ENCODE data around the gene SOWAHB.
A peak's percentile ranks its signal among the peaks of the same experiment; 100 is the strongest.

Gene SOWAHB

GRCh38 chr4:76904646-76905190 lies 6.8 kb upstream of the SOWAHB start:
- peaks cover 4% of the 10 kb centered on the region for H3K27me3 ChIP-seq (ENCODE audit: low read depth)
- no peaks in the 10 kb centered on the region for H3K36me3 ChIP-seq (replicated peaks)
- H3K9me3 ChIP-seq, result no peaks in the 10 kb centered on the region
- no peak overlapping the region for H3K4me3 ChIP-seq
- in situ Hi-C loops (cut with MboI; ENCODE audit: low sequenced_read_pairs), result no loop called here
- no peaks in the 10 kb centered on the region for H3K4me1 ChIP-seq
- DNase-seq (ENCODE audit: low spot score in 2 of 2), result no peak

DNA sequence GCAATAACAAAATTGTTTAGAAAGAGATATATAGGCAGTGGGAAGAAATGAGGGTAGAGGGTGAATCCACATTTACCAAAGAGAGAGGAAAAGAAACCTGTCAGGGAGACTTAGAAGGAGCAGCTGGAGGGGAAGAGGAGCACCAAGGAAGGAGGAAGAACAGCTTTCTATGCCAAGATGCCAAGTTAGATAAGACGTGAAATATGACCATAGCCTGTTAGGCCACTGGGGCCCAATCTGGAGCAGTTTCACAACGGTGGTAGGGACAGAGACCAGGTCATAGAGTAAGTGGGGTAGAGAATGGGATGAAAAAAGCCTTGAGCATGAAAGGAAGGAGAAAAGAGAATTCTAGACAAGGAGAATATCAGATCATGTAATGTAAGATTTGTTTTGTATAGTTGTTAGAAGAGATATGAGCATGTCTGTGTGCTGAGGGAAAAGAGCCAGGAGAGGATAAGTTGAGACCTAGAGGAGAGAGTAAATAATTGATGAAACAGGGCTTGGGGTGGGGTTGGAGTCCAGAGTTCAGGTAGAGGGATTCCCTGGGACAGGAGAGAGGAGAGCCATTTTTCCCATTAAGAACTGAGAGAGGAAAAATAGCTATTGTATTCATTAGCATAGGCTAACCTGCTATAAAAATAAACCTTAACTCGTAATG lies 4.4 kb upstream of the SOWAHB start:
- Histone ChIP-seq H3K27me3 (ENCODE audit: low read depth) (peaks cover 9% of the 10 kb centered on the region), H3K36me3 (replicated peaks) (no peaks in the 10 kb centered on the region), H3K9me3 (no peaks in the 10 kb centered on the region), H3K4me1 (no peaks in the 10 kb centered on the region), H3K4me3 (no peak overlapping the region)
- DNase-seq (ENCODE audit: low spot score in 2 of 2), result no peak
- in situ Hi-C loops (cut with MboI; ENCODE audit: low sequenced_read_pairs), result no loop called here

DNA sequence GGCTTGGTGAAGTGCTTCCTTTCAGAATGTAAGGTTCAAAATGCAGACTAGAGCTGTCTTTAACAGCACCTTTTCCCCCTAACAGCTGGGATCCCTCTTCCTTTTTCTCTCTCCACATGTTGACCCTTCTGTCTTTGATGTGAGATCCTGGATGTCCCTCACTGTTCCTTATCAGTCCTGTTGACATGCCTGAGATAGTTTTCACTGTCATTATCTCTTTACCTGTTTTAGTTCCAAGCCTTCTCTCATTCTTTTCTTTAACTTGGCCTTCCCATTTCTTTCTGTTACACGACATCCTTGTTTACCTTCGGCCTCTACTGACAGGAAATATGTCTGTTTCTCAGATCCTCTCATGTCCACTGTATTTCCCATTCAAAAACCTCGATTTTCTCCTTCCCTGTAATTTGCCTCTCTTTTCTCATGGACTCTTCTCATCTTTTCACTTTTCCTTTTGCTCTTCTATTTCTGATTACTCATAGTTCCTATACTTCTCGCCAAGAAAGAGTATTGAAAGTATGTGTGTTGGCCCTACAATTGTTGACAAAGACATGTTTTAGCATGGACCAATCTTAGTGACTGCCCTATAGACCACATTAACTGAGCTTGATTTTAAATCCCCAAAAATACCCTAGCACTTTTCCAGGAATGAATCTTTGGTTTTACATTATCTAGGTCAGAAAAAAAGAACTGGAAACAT lies 1.2 kb upstream of the SOWAHB start:
- in situ Hi-C loops (cut with MboI; ENCODE audit: low sequenced_read_pairs), result no loop called here
- DNase-seq (ENCODE audit: low spot score in 2 of 2), result no peak
- H3K9me3 ChIP-seq, result no peaks in the 10 kb centered on the region
- peaks cover 17% of the 10 kb centered on the region for H3K27me3 ChIP-seq (ENCODE audit: low read depth)
- H3K36me3 ChIP-seq (replicated peaks), result no peaks in the 10 kb centered on the region
- H3K4me1 ChIP-seq, result no peaks in the 10 kb centered on the region
- no peak overlapping the region for H3K4me3 ChIP-seq

DNA sequence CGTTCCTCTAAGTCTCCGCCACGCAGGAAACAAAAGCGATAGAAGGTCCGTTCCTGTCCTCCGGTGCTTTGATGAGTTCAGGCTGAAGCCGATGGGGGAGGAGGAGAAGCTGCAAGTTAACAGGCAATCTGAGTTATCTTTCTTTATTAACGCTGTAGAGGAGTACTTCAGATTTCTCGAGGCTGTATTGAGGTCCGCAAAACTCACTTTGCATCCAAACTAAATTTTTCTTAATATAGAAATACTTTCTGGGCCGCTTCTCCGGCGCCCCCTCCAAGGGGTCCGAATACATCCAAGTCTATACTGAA lies 395 bp upstream of the SOWAHB start:
- Histone ChIP-seq H3K27me3 (ENCODE audit: low read depth) (peaks cover 18% of the 10 kb centered on the region), H3K4me3 (peak overlapping the region; percentile 42), H3K9me3 (no peaks in the 10 kb centered on the region), H3K36me3 (replicated peaks) (no peaks in the 10 kb centered on the region), H3K4me1 (no peaks in the 10 kb centered on the region)
- DNase-seq (ENCODE audit: low spot score in 2 of 2), result no peak
- in situ Hi-C loops (cut with MboI; ENCODE audit: low sequenced_read_pairs), result no loop called here

DNA sequence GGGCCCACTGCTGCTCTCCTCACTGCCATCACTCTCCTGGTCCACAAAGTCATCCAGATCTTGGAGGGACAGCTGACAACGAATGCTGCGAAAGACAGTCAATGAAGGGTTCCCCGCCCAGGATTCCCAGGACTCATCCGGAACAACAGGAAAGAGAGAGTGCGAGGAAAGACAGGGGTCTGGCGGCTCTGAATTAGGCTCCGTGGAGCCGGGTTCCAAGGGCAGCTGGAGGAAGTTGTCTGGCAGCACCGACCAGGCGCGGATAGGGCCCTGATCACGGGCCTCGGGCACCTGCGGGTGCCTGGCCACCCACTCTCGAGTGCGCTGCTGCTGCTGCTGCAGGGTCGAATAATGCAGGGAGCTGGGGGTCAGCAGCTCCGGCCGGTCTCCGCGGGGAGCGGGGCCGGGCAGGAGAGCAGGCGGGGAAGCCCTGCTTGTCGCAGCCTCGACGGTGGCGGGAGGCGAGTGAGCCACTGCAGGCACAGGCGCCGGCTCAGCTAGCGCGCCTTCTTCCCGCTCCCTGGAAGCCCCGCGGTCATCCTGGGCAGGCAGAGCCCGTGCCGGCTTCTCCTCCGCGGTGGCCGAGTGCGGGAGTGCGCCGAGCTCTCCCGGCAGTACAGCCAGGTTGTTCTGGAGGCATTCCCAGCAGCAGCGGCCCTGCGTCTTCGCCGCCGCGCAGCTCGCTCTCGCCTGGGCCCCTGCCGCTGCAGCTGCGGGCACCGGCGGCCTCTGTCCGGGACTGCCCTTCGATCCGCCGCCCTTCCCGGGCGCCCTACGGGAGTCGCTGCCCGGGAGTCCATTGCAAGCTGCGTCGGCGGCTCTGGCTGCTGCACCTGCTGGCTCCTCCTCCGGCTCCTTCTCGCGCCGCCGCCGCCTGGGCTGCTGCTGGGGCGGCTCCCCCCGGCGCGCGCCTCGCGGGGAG lies 1.1 kb downstream of the SOWAHB start:
- no peaks in the 10 kb centered on the region for H3K36me3 ChIP-seq (replicated peaks)
- H3K27me3 ChIP-seq (ENCODE audit: low read depth), result peaks cover 25% of the 10 kb centered on the region
- DNase-seq (ENCODE audit: low spot score in 2 of 2), result peak; percentile 16 to 52
- H3K9me3 ChIP-seq, result no peaks in the 10 kb centered on the region
- in situ Hi-C loops (cut with MboI; ENCODE audit: low sequenced_read_pairs), result no loop called here
- peak overlapping the region; percentile 42 for H3K4me3 ChIP-seq
- H3K4me1 ChIP-seq, result no peaks in the 10 kb centered on the region

GRCh38 chr4:76896048-76896447 lies 1.9 kb downstream of the SOWAHB start:
- no peak overlapping the region for H3K4me3 ChIP-seq
- H3K4me1 ChIP-seq, result no peaks in the 10 kb centered on the region
- no peak for DNase-seq (ENCODE audit: low spot score in 2 of 2)
- in situ Hi-C loops (cut with MboI; ENCODE audit: low sequenced_read_pairs), result no loop called here
- H3K27me3 ChIP-seq (ENCODE audit: low read depth), result peaks cover 29% of the 10 kb centered on the region
- no peaks in the 10 kb centered on the region for H3K9me3 ChIP-seq
- no peaks in the 10 kb centered on the region for H3K36me3 ChIP-seq (replicated peaks)

DNA sequence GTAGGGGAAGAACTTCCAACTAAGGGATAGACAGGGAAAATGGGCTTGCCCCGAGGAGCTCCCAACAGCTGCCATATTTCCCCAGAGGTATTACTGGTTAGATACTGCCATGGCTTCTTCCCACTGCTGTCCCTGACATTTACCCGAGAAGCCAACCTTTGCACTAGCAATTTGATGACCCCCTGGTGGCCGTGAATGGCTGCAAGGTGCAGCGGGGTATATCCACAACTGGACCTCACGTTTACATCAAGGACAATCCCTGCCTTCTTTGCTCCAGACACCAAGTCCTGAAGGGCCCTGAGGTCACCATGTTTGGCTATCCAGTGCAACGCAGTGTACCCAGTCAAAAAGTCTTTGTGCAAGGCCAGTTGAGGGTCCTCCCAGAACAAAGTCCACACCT lies 2.3 kb downstream of the SOWAHB start:
- H3K4me3 ChIP-seq, result no peak overlapping the region
- peaks cover 29% of the 10 kb centered on the region for H3K27me3 ChIP-seq (ENCODE audit: low read depth)
- H3K9me3 ChIP-seq, result no peaks in the 10 kb centered on the region
- in situ Hi-C loops (cut with MboI; ENCODE audit: low sequenced_read_pairs), result no loop called here
- DNase-seq (ENCODE audit: low spot score in 2 of 2), result no peak
- H3K4me1 ChIP-seq, result no peaks in the 10 kb centered on the region
- H3K36me3 ChIP-seq (replicated peaks), result no peaks in the 10 kb centered on the region

DNA sequence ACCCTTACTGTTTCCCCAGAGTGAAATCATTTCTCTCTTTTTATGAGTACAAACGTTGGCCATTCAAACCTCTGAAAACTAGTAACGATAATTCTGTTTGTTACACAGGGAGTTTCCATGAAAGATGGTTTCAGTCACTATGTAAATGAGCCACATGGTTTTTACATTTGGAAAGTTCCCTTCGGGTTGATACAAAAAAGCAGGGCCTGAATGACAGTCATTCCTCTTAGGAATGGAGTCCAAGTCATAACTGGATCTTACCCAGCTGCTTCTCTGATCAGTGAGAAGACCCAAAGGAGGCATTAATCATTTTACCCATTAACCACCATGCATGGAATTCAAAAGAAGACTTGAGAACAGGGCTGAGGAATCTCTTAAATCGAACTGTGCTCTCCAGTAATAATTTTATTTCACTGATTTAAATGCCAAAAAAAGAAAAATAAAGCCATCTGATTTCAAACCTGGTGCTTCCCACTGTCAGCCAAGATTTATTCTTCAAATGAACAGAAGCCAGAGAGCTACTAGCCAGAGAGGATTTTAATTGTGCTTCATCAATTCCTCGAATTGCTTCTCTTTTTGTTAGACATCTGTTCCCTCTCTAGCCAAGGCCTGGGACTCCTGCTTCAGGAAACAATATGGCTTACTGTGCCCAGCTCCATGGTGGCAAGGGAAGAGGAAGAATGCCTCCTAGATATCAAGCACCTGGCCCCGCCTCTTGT lies 3.2 kb downstream of the SOWAHB start:
- no peaks in the 10 kb centered on the region for H3K9me3 ChIP-seq
- no peak overlapping the region for H3K4me3 ChIP-seq
- no peaks in the 10 kb centered on the region for H3K36me3 ChIP-seq (replicated peaks)
- no peaks in the 10 kb centered on the region for H3K4me1 ChIP-seq
- in situ Hi-C loops (cut with MboI; ENCODE audit: low sequenced_read_pairs), result no loop called here
- peaks cover 24% of the 10 kb centered on the region for H3K27me3 ChIP-seq (ENCODE audit: low read depth)
- DNase-seq (ENCODE audit: low spot score in 2 of 2), result no peak

GRCh38 chr4:76892601-76893000 lies 5.3 kb downstream of the SOWAHB start:
- H3K4me3 ChIP-seq, result no peak overlapping the region
- no peak for DNase-seq (ENCODE audit: low spot score in 2 of 2)
- in situ Hi-C loops (cut with MboI; ENCODE audit: low sequenced_read_pairs), result no loop called here
- H3K27me3 ChIP-seq (ENCODE audit: low read depth), result peaks cover 19% of the 10 kb centered on the region
- H3K36me3 ChIP-seq (replicated peaks), result no peaks in the 10 kb centered on the region
- no peaks in the 10 kb centered on the region for H3K4me1 ChIP-seq
- H3K9me3 ChIP-seq, result no peaks in the 10 kb centered on the region

DNA sequence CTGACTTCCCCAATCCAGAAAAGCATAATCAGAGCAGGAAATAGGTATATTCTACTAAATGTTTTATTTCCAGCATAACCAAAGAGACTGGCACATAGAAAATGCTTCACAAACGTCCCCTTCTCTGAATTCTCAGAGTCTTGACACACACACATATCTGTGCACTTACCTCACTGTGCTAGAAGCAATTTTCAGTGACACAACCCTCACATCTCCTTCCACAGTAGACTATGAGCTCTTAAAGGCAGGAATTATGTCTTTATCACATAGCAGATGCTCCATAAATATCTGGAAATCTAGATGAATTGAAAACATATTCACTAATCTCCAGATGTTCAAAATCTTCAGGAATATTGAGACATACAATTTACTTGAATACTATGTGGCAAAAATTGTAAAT lies 5.9 kb downstream of the SOWAHB start:
- in situ Hi-C loops (cut with MboI; ENCODE audit: low sequenced_read_pairs), result no loop called here
- Histone ChIP-seq H3K27me3 (ENCODE audit: low read depth) (peaks cover 19% of the 10 kb centered on the region), H3K9me3 (no peaks in the 10 kb centered on the region)

GRCh38 chr4:76886848-76887441 lies 11.0 kb downstream of the SOWAHB start:
- no peak for DNase-seq (ENCODE audit: low spot score in 2 of 2)
- Histone ChIP-seq H3K27me3 (ENCODE audit: low read depth) (peaks cover 8% of the 10 kb centered on the region; the same call in 1 of the 2 replicates), H3K36me3 (replicated peaks) (no peaks in the 10 kb centered on the region), H3K4me3 (no peak overlapping the region), H3K9me3 (no peaks in the 10 kb centered on the region), H3K4me1 (no peaks in the 10 kb centered on the region)
- in situ Hi-C loops (cut with MboI; ENCODE audit: low sequenced_read_pairs), result no loop called here

More for the DNA sequence above, 5.9 kb downstream of the SOWAHB start:
- no peaks in the 10 kb centered on the region for H3K4me1 ChIP-seq
- no peak overlapping the region for H3K4me3 ChIP-seq
- no peak for DNase-seq (ENCODE audit: low spot score in 2 of 2)
- no peaks in the 10 kb centered on the region for H3K36me3 ChIP-seq (replicated peaks)

DNA sequence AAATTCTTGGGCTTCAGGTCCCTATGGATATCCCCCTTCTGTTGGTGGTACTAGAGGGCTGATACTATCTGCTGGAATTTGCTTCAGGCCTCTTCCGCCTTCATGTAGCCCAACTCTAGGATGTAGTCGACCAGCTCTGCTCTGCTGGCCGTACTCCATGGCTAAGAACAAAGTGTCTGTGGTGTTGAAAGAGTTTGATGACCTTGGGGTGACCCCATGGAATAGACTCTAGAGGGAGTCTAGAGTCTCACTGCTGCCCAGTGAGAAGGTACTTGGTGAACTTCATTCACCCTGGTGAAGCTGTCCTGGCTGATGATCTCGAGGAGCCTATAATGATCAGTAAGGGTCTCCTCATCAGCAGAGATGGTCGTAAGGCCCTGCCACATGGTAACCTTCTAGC lies 11.7 kb downstream of the SOWAHB start:
- in situ Hi-C loops (cut with MboI; ENCODE audit: low sequenced_read_pairs), result no loop called here

DNA sequence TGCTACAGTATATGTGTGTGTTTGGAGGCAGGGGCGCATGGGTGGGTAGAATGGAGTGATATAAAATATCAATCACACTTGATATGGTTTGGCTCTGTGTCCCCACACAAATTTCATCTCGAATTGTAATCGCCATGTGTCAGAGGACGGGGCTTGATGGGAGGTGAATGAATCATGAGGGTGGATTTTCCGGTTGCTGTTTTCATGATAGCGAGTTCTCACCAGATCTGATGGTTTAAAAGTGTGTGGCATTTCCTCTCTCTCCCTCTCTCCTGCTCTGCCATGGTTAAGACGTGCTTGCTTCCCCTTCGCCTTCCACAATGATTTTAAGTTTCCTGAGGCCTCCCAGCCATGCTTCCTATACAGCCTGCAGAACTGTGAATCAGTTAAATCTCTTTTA lies 14.8 kb downstream of the SOWAHB start:
- Histone ChIP-seq H3K27me3 (ENCODE audit: low read depth) (peaks cover 3% of the 10 kb centered on the region; the same call in 1 of the 2 replicates), H3K9me3 (no peaks in the 10 kb centered on the region), H3K4me1 (no peaks in the 10 kb centered on the region), H3K4me3 (no peak overlapping the region), H3K36me3 (replicated peaks) (no peaks in the 10 kb centered on the region)
- no peak for DNase-seq (ENCODE audit: low spot score in 2 of 2)
- in situ Hi-C loops (cut with MboI; ENCODE audit: low sequenced_read_pairs), result no loop called here

More for the DNA sequence above, 11.7 kb downstream of the SOWAHB start:
- H3K27me3 ChIP-seq (ENCODE audit: low read depth), result peaks cover 3% of the 10 kb centered on the region; the same call in 1 of the 2 replicates
- H3K4me3 ChIP-seq, result no peak overlapping the region
- no peak for DNase-seq (ENCODE audit: low spot score in 2 of 2)
- no peaks in the 10 kb centered on the region for H3K4me1 ChIP-seq
- no peaks in the 10 kb centered on the region for H3K9me3 ChIP-seq
- H3K36me3 ChIP-seq (replicated peaks), result no peaks in the 10 kb centered on the region
